HG03460 (cell line): ENCODE measurements around the gene COX4I2.
"Not testable (repeated sequence)": the region's sequence is repeated elsewhere in the genome, so short reads cannot be mapped to it uniquely, and the experiment has no call there.

Experiments used
- ATAC-seq: cut with Tn5 transposase; IDR thresholded peaks from one replicate; pipeline ENCODE4 v1.9.1; 2021; ENCODE audit not compliant: unreplicated experiment

The COX4I2 gene

GRCh38 chr20:31653561-31653960, 15.8 kb downstream of the COX4I2 start:
- ATAC-seq: no peak

DNA sequence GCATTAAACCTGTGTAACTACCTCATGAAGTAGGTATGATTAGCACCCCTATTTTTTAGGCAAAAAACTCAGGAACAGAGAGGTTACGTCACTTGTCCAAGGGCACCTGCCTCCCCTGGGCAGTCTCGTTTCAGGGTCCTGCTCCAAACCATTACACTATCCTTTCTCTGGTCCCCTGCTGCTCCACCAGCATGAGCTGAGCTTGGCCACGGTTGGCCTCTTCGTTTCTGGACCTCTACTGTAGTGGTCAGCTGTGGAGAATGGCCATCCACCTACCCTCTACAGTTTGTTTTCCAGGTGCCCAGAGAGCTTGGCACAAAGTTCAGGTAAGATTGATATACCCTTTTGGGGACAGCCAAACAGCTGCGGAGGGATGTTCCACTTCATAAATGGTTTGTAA, 16.8 kb downstream of the COX4I2 start:
- ATAC-seq: no peak

- peak; percentile 57 for ATAC-seq
Observed at GRCh38 chr20:31661625-31662371, 24.1 kb downstream of the COX4I2 start.

DNA sequence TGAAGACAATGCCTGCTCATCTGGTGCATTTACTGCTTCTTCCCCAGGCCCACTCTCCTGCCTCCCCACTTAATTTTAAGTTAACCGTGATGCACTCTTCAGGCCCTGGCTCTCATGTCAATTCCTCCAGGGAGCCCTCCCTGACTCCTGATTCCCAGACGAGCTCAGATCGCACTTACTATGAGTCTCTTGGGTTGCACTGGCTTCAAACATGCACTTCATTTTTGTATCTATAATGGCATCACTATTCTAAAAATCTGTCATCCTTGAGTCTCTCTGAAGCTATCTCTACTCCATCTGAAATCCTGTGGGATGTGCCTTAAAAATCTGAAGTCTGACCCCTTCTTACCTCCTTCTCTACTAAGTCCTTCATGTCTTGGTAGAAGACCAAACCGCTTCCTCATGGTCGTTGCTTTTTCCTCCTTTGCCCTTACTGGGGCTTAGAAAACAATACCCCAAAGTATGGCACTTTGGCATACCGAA, 24.7 kb downstream of the COX4I2 start:
- ATAC-seq: no peak

DNA sequence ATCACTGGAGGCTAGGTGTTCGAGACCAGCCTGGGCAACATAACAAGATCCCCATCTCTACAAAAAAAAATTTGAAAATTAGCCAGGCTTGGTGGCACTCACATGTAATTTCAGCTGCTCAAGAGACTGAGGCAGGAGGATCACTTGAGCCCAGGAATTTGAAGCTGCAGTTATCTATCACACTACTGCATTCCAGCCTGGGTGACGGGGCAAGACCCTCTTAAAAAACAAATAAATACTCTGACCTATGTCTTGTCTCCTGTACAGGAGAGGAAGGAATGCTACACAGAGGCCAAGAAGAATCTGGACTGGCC, 25.8 kb downstream of the COX4I2 start:
- no peak for ATAC-seq

DNA sequence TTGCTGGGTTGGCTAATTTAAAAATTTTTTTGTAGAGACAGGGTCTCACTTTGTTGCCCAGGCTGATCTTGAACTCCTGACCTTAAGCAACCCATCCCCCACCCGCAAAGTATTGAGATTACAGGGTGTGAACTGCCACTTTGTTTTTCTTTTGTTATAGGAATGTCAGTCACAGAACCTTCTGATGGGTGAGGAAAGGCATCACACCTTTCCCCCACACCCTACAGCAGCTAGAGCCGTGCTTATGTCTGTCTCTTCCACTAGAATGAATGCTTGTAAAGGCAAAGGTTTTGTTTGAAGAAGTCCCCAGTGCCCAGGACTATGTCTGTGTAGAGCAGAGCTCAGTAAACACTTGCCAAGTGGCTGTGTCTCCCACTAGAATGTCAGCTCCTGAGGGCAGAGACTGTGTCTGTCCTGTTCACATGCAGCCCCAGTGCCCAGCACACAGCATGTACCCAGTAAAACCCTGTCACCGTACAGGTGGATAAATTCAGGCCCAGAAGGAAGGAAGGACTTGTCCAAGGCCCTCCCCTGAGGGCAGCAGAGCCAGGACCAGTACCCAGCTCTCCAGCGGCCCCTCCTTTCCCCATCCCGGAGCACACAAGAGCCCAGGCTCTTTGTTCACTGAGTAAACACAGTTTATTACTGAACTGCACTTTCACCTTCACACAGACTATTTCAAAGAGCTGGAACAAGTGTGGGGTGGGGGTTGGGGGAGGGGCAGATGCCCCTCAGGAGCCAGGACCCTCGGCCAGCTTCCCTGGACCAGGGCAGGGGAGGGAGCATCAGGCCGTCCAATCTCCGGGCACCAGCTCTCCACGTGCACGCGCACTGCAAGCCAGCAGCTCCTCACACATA, 26.4 kb downstream of the COX4I2 start:
- no peak for ATAC-seq

DNA sequence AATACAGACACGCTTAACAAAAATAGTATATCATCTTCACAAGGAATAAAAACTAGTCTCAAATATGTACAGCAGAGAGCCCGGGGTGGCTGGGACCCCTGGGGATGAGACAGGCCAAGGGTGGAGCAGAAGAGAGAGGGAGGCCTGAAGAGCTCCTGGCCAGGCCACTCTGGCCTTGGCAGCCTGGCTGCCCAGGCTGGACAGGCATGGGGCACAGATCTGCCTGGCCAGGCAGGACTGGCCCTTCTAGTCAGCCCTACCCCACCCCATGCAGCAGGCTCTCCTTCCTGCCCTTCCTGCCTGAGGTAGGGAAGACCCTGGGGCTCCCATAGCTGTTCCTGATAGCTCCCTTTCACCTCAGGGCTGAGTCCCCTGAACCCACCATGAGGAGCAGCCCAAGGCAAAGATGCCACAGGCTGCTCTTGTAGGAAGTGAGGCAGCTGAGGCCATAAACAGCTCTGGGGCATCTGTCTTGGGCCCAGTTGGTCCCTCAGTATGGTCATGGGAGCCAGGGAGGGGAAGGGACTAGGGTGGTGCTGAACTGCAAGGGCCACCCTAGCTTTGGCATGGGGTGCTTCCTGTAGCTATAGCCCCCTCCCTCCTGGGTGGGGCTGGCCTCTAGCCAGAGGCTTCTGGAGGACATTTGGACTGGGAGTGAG, 27.1 kb downstream of the COX4I2 start:
- ATAC-seq: no peak

GRCh38 chr20:31665753-31666152, 28.0 kb downstream of the COX4I2 start:
- no peak for ATAC-seq

- ATAC-seq: no peak
Observed at GRCh38 chr20:31666258-31667042, 28.7 kb downstream of the COX4I2 start.

DNA sequence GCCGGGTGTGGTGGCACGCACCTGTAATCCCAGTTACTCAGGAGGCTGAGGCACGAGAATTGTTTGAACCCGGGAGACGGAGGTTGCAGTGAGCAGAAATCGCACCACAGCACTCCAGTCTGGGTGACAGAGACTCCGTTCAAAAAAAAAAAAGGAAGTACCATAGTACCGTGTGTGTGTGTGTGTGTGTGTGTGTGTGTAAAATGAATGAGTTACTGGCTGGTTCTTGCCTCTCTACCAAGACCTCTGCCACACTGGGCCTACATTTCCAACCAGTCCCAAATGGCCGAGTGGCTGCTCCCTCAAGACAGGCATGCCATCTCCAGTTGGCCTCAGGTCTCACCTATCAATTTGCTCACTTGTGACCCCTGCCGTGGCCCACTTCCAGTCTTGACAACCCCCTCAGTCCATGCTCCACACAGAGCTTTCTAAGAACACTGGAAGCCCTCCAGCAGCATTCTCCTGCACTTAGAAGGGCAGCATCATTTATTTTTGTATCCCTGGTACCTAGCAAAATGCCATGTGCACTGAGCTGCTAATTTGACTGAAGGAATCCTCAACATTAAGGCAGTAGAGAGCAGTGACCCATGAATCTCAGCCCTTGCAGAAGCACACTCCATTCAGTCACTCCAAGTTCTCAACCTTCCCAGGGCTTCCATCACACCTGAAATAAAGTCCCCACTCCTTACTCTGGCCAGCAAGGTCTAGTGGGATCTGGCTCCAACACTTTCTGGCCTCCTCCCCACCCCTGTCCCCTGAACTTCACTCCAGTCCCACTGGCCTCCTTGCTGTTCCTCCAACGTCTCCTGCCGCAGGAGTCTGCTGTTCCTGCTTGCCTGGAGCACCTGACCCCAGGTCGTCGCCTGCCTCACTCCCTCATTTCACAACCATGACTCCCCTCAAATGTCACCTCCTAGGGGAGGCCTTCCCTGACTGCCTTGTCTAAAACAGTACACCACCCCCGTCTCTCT, 29.9 kb downstream of the COX4I2 start:
- no peak for ATAC-seq

GRCh38 chr20:31668944-31669343, 31.2 kb downstream of the COX4I2 start:
- ATAC-seq: not testable (repeated sequence)

- ATAC-seq: no peak
Observed at GRCh38 chr20:31669876-31670275, 32.2 kb downstream of the COX4I2 start.

DNA sequence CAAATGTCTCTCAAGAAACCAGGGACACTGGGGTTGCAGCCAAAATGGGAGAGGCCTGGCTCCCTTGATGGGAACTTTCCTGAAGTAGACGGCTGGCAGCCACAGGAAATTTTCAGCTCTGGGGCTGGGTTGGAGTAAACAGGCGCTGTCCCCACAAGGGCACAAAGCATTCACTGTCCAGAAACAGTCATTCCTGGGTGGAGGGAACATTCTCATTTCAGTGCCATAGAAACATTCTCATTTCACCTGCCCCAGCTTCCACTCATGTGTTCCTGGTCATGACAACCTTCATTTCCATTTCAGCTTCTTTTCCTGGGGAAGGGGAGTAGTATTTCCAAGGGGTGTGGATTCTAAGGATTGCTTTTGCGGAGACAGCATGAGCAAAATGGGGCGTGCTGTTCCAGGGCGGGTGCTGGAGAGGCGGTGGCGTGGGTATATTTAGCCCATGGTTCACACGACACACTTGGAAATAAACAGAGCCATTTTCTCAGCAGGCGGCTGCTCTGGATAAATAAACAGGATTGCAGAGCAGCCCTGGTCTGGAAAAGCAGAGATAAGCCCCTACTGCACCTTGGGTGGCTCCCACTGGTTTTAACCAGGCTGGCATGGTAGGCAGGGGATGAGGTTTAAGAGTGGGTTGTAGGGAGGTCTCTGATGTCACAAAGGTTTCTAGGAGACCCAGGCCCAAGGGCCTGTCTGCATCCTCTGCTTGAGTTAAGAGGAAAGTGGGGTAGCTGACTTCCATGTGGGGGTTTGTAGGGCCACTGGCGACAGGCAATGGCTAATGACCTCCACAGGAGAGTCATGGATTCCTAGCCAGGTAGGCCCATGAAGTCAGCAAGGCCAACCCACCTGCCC, 32.9 kb downstream of the COX4I2 start:
- no peak for ATAC-seq

GRCh38 chr20:31671324-31671723, 33.6 kb downstream of the COX4I2 start:
- no peak for ATAC-seq

- no peak for ATAC-seq
Observed at GRCh38 chr20:31673435-31673834, 35.7 kb downstream of the COX4I2 start.

GRCh38 chr20:31673943-31674463, 36.3 kb downstream of the COX4I2 start:
- no peak for ATAC-seq

DNA sequence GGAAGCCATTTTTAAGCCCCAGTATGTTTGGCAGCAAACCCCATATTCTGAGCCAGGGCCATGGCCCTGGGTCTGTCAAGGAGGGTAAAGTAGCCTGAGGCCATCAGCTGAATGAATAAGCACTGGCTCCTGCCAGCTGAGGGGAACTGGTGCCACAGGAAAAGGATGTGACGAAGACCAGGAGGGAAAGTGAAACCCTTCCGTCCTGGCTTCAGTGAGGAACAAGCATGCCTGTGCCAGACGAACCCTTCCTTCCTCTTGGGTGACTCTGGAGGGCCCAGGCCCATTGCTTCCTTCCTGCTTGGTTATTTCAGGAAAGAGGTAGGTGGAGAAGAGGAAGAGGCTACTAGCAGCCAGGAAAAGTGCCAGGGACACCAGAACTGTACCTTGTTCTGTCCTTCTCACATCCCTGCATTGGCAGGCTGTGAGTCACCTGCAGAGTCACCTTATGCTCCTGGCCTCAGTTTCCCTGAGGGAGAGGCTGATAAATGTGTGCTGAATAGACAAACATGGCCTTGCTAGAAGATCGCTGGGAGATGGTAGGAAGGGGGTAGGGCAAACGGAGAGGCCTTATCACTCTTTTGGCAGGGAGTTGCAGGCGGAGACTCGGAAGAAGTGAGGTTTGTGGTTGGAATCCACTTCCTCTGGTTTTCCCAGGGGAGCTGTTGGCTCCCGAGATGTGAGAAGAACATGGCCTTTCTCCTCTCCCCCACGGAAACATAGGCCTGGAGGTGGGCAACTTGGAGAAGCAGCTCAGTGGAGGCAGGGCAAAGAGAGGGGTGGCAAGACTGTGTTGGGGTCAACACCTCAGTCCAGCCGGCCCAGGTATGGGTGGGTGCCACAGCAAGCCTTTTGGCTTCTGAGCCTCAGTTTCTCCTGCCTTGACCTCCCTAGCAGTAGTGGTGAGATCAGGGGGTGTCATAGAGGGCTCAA, 37.4 kb downstream of the COX4I2 start:
- ATAC-seq: peak; percentile 56
